ENCODE results near the gene SLC2A1. TPM values are rescaled to one million over a fixed set of nuclear protein-coding genes. Genes with fewer than 3 reads are reported as not detected.

SLC2A1 gene
- total RNA-seq (2014; rRNA removed; shearing (Covaris generic)): 218 and 274 TPM in 2 replicates

DNA sequence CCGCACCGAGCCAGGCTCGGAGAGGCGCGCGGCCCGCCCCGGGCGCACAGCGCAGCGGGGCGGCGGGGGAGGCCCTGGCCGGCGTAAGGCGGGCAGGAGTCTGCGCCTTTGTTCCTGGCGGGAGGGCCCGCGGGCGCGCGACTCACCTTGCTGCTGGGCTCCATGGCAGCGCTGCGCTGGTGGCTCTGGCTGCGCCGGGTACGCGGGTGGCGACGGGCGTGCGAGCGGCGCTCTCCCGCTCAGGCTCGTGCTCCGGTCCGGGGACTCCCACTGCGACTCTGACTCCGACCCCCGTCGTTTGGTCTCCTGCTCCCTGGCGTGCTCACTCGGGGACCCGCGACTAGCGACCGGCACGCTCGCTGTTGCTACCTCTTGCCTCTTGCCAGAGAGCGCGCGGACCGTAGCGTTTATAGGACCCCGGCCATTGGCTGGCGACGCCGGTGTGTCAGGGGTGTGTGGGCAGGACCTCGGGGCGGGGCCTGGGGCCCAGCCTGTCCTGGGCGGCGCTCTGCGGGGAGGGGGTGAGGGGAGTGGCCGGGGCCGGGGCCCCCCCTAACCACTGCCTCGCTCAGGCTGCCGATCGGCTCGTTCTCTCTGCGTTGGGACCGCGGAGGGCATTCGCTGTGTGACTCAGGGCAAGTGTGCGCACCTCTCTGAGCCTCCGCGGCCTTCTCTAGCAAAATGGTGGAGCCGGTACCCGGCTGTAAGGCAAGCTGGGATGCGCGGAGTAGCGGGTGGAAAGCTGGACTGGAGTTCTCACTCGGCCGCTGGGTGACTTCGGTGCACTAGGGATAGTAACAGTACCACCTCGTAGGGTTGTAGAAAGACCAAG lies at the start of gene SLC2A1:
SLC2A1 (minus strand) TSS at position 381 of the 832 bp plus-strand sequence; CDS start at position 164, 217 bp downstream.
- peak; percentile 94 for DNase-seq (ENCODE audit: low read depth)

DNA sequence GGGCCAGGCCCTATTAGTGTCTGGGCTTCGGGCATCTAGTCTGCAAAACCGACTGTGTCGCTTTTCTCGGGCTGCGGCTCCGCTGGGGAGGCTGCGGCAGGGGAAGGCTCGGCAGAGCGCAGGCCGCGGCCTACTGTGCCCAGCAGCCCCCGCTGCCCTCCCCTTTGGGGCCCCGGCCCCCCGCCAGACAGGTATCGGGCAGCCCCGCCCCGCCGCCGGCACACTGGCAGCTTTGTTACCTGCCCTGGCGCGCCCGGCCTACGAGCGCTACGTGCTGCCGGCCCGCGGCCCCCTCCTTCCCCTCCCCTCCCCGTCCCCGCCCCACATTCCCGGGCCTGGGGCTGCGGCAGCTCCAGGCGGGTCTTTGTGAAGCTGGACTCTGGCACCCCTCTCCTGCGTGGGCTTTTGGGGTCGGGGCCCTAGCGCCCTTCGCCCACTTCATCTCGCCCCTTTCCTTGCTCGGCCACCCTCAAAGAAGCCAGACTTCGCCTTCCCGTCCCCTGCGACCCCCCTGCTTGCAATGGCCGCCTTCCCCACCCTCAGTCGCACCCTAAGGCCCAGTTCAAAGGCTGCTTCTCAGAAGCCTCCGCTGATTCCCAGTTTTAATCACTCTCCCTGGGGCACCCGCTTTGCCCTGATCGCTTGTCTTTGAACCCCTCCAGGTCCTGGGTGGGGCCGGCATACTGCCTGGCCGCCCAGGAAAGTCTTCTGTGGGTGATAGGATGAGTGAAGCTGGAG lies 48.9 kb upstream of the SLC2A1 start:
- DNase-seq (ENCODE audit: low read depth): no peak

DNA sequence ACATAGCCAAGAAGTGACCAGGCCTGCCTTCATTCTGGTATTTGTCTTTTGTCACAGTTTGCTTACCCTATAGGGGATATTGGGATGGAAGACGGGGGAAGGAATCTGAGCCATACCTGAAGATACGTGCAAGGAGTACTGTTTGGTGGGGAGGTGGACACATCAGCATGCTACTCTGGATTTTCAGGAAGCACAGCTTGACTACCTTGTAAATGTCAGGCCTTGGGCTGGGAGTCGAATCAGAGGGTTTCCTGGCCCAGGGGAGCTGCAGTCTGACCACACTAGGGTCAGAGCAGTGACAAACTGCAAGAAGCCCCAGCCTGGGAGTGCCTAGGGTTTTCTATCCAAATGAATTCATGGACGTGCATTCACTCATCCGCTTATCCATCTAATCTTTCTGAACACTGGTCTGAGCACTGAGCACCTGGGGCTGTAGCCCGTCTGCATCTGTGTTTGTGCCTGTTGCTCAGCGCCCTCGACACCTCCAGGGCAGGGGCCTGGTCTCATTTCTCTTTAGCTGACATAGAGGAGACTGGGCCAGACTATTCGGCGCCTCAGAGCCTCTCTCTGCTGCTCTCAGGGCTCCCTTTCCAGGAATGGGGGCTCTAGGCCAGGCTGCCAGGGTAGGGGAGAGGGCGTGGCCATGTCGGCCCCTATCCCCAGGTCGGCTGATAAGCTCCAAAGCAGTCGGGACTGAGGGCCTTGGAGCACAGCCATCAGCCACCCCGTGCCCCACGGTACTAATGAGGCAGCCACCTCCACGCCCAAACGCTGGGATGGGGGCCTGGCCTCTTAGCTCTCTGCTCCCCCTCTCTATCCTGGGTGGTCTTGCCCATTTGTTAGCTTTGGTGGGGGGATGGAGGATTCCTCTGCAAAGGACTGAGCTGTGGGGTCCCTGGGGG lies 47.0 kb upstream of the SLC2A1 start:
- no peak for DNase-seq (ENCODE audit: low read depth)

DNA sequence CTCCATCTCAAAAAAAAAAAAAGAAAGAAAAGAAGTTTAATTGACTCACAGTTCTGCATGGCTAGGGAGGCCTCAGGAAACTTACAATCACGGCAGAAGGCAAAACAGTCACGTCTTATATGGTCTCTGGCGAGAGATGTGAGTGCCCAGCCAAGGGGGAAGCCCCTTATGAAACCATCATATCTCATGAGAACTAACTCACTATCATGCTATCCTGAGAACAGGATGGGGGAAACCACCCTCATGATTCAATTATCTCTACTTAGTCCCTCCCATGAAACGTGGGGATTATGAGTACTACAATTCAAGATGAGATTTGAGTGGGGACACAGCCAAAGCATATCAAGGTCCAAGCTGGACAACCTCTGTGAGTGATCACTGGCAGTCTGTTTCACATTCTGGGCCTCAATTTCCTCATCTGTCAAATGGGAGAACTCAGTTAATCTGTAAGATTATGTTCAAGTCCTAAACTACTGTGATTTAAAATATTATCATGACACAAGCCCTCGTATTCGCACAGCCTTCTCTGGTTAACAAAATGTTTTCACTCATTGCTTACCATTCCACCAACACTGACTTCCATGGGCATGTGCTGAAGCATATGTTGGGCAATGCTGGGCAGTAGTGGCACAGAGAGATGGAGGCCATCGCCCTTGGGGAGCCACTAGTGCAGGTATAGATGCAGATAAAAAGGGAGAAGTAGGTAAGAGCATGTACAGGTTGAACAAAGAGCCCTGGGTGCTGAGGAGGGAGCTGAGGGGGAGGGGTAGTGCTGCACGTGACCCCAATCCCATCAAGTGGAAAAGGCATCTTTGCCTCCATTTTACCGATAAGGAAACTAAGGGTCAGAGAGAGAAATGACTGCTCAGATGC lies 46.2 kb upstream of the SLC2A1 start:
- no peak for DNase-seq (ENCODE audit: low read depth)

DNA sequence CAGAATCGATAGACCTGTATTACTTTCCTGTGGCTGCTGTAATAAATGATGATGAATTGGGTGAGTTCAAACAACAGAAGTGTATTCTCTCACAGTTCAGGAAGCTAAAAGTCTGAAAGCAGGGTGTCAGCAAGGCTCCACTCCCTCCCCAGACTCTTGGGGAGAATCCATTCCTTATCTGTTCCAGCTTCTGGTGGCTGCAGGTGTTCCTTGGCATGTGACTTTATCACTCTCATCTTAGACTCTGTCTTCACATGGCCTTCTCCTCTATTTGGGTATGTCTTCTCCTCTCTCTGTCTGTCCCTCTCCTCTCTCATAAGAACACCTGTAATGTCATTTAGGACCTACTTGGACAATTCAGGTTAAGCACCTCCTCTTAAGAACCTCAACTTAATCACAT lies 44.1 kb upstream of the SLC2A1 start:
- DNase-seq (ENCODE audit: low read depth): no peak

DNA sequence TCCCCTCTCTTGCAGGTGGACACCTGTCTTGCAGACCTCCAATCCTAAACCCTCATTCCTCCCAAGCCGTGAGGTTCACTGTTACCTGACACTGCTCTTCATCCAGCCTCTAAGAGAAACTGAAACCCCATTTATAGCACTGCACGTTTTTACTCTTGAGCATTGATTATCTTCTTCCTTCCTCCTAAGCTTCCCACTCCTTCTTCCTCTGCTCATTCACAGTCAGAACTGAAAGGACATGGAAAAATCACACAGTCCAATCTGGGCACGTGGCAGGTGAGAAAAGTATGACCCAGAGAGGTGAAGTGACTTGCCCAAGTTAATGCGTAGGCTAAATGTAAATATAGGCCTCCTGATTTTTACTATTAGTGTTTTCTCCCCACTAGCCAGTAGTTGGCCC lies 43.4 kb upstream of the SLC2A1 start:
- DNase-seq (ENCODE audit: low read depth): no peak

DNA sequence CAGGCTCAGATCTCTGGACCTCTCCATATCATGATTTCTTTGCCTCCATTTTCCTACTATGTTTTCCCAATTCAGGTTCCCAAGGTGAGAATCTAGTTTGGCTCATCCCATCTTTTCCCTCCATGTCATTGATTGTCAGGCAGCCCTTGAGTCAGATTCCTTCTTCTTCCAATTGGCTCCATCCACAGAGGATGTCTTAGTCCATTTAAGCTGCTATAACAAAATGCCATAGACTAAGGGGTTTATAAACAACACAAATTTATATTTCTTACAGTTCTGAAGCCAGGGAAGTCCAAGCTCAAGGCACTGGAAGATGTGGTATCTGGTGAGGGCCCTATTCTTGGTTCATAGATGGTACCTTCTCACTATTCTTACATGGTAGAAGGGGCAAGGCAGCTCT lies 42.8 kb upstream of the SLC2A1 start:
- no peak for DNase-seq (ENCODE audit: low read depth)

DNA sequence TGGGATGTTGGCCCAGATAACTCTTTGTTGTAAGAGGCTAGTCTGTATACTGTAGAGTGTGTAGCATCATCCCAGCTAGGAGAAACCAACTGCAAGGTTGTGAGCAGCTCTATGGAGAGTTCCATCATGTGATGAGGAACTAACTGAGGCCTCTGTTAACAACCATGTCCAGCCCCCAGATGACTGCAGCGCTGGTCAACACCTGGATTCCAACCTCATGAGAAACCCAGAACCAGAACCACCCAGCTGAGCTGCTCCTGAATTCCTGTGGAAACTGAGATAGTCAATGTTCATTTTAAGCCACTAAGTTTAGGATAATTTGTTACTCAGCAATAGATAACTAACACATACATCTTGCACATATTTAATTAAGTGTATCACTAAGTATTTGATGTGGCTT lies 41.6 kb upstream of the SLC2A1 start:
- no peak for DNase-seq (ENCODE audit: low read depth)

DNA sequence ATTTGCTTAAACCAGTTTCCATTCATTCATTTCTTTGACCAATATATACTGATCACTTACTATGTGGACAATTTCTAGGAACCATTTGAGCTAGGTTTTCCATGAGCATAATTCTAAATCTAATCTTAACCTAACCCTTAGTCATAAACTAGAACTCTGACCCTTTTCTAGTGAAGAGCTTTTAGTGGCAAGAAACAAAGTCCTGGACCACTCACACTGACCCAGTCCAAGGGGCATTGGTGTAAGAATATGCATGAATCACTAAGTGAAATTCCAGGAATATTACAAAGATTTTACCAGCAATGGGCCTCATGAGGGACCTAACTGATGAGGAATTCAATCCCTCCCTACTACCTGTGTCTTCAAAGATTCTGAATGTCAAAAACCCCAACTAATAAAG lies 40.6 kb upstream of the SLC2A1 start:
- peak; percentile 20 for DNase-seq (ENCODE audit: low read depth)

DNA sequence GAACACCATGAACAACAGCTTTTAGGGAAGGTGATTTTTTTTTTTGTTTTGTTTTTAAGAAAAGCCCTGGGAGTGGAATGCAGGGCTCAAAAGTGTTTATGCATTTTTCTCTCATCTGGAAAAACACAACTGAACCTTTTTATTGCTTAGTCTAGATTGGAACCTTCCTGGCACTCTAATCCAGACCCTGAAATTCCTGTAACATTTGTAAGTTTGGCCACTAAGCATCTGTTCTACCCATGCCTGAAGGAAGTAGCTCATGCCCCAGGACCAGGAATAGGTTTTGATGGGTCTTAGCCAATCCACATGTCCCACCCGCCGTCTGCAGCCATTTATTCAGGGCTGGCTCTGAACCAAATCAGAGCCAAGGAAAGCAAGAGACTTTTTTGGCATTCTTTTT lies 39.7 kb upstream of the SLC2A1 start:
- no peak for DNase-seq (ENCODE audit: low read depth)

DNA sequence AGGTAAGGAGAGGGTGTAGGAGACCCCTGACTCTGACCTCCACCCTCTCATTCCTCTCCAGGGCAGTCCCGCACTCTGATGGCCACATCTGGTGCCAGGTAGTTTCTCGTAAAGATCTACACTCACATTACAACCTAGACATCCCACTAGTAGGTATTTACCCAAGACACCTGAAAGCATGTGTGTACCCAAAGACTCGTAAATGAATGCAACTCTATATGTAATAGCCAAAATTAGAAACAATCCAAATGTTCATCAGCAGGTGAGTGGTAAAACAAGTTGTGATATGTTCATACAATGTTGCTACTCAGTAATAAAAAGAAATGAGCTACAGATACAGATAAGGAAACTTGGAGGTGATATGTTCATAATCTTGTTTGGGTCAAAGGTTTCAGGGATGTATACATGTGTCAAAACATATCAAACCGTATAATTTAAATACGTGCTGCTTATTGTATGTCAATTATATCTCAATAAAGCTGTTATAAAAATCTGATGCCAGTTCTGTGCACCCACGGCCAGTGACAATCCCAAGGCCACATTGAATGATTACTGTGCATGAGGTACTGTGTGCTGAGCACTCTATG lies 37.8 kb upstream of the SLC2A1 start:
- DNase-seq (ENCODE audit: low read depth): no peak

DNA sequence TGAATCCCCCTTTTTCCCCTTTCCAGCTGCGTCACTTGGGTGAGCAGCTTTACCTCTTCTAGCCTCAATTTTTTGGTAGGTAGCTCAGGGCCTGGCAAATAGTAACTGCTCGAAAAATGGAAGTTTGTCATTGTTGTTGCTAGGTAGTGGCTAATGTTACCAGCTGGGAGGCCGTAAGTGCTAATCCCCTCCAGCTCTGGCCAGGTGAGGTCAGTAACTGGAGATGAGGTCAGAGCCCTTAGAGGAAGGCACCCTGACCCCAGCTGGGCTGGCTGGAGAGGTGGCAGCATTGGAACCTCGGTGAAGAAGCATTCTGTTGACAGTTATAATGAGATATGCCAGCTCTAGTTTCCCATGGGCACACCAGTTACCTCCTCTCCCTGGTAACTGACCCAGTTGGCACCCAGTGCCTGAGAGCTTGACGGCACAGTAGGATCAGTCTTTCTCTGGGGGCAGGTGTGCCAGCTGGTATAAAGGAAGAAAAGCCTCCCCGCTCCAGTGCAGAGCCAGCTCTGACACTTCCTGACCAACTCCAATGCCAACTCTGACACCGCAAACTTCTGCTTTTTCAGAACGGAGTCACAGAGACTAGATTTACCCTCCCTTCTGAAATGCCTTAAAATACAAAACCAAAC lies 35.0 kb upstream of the SLC2A1 start:
- DNase-seq (ENCODE audit: low read depth): no peak

DNA sequence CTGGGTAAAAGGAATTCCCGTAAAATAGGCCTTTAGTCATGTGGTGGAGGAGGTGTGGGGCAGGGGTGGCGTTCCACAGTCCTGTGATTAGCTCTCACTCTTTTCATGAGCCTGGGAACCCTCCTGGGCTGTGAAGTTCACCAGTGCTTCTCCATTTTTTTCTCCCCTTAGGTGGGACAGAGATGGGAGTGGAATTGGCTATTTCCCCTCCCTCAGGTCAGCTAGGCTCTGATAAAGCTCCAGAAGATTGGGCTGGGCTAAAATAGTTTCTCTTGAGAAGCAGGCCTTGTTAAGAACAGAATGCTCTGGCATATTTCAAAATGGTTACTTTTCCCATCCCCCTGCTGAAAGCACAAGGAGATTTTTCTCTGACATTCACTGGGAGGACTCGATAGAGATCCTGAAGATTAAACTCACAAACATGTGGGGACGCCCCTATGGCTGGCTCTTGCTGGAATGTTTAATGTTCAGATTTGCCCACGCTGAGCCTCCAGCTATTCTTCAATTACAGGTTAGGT lies 33.4 kb upstream of the SLC2A1 start:
- no peak for DNase-seq (ENCODE audit: low read depth)

DNA sequence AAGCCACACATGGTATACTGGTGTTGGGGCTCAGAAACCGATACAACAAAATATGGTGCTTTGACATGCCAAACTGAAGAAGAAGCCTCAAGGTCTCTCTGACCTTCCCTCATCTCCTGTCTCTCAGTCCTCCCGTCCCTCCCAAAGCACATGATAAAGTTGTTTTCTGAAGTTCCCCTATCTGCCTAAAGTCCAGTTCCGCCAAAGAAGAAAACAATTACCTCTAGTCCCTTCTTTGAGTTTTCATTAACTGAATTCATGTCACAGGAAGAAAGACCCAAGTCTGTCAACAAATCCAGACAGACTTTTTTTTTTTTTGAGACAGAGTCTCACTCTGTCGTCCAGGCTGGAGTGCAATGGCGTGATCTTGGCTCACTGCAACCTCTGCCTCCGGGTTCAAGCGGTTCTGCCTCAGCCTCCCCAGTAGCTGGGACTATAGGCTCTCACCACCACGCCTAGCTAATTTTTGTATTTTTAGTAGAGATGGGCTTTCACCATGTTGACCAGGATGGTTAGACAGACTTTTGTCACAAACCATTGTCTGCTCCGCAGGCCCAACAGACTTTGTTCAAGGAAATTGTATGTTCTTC lies 32.2 kb upstream of the SLC2A1 start:
- DNase-seq (ENCODE audit: low read depth): no peak

DNA sequence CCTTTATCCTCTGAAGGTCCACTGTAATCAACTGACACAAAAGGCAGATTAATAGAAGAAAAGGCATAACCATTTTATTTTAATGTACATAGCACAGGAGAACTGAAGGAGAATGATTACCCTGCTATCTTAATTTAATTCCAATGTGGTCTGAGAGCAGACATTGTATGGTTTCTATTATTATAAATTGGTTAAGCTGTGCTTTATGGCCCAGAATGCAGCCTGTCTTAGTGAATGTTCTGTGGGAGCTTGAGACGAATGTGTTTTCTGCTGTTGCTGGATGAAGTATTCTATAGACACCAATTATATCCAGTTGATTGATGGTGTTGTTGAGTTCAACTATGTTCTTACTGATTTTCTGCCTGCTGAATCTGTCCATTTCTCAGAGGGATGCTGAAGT lies 25.0 kb upstream of the SLC2A1 start:
- DNase-seq (ENCODE audit: low read depth): no peak

DNA sequence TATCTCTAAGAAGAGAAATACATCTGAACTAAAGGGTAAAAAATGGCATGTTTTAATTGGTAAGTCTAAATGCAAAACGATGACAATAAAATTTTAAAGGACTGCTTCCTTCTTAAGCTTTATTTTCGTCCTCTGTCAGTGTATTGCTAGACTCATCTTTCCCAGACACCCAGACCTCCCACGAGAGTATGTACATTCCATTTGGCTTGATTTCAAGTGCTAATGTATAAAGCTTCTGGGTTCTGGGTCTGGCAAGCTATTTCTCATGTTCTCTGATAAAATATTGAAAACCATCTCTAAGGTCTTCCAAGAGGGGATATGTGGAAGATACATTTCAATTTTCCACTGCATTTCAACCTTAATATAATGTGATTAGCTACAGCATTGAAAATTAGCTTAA lies 24.6 kb upstream of the SLC2A1 start:
- DNase-seq (ENCODE audit: low read depth): no peak

DNA sequence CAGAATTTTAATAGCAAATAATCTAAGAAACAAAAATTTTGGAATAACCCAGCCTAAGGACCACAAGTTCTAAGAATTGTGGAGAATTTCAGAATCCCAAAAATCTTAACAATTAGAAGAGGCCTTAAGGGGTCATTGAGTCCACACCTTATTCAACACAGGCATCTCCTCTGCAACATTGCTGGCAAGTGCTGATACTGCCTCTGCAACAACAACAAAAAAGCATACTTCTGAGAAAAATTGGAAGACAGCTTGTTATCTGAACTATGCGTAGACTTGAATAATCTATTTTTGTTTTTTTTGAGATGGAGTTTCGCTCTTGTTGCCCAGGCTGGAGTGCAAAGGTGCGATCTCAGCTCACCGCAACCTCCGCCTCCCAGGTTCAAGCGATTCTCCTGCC lies 24.0 kb upstream of the SLC2A1 start:
- DNase-seq (ENCODE audit: low read depth): no peak

DNA sequence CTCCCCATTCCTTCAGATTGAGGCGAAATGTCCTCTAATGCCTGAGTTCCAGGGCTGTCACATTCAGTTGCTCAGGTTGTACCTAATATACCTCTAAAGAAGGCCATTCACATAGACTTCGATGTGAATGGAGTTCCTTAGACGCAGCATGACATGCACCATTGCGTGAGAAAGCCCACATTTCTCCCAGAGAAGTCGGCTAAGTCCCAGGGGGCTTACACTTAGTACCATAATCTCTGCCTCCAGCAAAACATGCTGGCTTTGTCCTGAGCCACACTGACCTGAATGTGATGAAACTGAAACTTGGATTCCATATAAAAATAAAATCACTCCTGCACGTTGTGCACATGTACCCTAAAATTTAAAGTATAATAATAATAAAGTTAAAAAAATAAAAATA lies 23.2 kb upstream of the SLC2A1 start:
- DNase-seq (ENCODE audit: low read depth): no peak

DNA sequence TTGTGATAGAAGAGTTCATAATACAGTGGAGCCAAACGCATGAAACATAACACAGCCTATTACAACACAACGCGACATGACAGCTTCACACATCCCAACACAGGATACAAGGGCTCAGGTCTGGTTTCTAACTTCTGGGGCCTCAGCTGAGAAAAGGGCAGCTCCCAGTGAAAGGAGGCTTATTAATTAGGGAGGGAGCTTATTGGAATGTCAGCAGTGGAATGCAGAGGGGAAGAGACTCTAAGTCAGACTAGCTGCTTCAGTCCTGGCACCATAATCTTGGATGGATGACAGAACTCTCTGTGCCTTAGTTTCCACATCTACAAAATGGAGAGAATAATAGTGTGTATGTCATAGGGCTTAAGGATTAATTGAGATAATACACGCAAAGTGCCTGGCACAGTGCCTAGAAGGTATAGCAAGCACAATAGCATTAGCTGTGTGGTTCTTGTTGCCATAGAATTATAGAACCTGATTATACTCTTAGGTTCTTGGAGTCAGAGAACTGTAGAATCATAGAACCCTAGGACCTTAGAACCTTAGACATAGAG lies 22.7 kb upstream of the SLC2A1 start:
- DNase-seq (ENCODE audit: low read depth): no peak

Data from M059J (cell line).